GM19452 (cell line): Measurements from ENCODE around the gene FAM83D.

Experiments used
- ATAC-seq: cut with Tn5 transposase; IDR thresholded peaks from one replicate; pipeline ENCODE4 v1.9.1; 2021; ENCODE audit not compliant: unreplicated experiment

The FAM83D gene

DNA sequence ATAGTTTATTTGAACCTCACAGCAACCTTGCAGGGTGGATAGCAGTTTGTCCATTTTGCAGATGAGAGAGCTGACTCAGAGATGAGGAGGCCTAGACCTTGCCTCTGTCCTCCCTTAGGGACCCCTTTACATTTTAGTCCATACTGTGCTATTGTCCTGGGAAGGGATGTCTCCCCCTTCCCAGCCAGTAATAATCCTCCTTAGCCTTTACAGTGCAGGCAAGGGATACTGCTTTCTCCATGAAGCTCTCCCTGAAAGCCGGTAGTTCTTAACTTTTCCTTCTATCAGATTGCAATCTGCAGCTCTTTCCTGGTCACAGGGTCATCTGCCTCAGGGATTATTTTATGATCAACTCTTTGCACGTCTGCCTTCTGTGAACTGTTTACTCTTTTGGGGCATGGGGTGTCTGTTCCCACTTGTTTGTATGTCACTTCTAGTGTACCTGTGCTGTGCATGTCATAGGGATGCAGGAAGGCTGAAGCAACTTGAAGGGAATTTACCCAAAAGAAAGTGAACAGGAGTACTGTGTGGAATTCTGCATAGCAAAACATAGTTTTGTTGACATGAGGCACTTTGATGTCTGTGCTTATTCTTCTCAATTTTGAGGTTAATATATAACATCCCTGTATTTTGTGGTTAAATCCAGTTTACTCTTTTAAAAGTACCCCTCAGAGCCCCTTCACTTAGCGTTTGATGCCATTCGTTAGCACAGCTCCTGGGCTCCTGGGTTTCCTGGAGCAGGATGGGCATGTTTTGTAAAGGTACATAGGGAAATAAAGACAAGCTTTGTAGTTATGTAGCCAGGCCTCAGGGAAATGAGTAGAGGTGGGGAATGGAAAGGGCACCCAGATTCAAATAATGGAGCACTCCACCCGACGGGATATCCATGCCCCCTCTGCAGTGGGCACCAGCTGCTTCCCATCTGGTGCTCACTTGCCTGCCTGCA lies 74.0 kb downstream of the FAM83D start:
- ATAC-seq, result no peak
